ENCODE results near the gene SLC6A11. TPM values are rescaled to one million over a fixed set of nuclear protein-coding genes. Genes with fewer than 3 reads are reported as not detected.

Gene SLC6A11
- total RNA-seq, 1 experiment from 2014 or later, result 0.85 TPM

DNA sequence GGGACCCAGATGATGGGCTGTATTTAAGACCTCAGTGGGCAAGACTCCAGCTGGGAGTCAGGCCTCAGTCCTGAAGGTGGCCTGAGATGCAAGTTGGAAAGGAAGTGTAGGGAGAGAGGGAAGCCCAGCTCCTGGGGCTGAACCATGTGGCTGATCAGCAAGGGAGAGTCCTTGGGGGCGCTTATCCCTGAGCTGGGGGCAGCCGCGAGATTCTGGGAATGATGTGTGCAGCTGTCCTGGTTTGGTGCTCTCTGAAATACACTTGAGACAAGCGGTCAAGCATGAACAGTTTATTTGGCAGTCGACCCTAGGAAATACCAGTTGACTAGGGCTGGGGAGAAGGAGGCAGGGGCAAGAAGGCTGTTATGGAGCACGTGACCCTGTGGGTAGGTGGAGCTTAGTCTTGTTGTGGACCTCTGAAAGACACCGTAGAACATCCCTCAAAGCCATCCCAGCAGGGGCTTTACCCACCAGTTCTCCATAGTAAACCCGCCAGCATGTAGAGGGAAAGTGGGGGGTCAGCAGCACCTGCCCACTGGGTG lies 41.8 kb upstream of the SLC6A11 start (continued):
- TF ChIP-seq, protein P1, sequence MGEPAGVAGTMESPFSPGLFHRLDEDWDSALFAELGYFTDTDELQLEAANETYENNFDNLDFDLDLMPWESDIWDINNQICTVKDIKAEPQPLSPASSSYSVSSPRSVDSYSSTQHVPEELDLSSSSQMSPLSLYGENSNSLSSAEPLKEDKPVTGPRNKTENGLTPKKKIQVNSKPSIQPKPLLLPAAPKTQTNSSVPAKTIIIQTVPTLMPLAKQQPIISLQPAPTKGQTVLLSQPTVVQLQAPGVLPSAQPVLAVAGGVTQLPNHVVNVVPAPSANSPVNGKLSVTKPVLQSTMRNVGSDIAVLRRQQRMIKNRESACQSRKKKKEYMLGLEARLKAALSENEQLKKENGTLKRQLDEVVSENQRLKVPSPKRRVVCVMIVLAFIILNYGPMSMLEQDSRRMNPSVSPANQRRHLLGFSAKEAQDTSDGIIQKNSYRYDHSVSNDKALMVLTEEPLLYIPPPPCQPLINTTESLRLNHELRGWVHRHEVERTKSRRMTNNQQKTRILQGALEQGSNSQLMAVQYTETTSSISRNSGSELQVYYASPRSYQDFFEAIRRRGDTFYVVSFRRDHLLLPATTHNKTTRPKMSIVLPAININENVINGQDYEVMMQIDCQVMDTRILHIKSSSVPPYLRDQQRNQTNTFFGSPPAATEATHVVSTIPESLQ (CRISPR knock-in tag; IDR thresholded peaks at IDR 0.05), result no peak
- TF ChIP-seq NR1H2 (CRISPR knock-in tag; IDR thresholded peaks at IDR 0.05), result no peak

DNA sequence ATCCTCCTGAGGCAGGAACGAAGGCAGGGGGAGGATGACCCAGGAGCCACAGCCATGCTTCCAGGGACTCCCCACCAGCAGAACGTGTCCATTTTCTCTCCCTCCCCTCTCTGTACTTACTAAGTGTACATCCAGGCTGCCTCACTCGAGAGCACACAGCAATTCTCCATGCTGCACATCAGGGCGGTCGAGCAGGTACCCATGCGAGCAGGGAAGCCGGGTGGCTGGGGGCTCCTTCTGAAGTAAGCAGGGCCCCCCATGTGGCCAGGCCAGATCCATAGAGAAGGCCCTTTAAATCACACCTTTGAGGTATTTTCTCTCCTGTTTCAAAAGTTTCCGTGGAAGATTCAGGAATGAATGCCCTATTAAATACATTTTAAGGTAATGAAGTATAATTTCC lies 41.2 kb upstream of the SLC6A11 start:
- H3K9me3 Mint-ChIP-seq, result peaks cover 5% of the 10 kb centered on the region
- H3K27me3 Mint-ChIP-seq (ENCODE audit: low read depth), result peaks cover 22% of the 10 kb centered on the region
- H3K4me1 Mint-ChIP-seq, result no peaks in the 10 kb centered on the region
- no peak overlapping the region for H3K27ac Mint-ChIP-seq
- DNase-seq (ENCODE audit: low spot score) (no peak), ATAC-seq (no peak)
- ChIA-PET POLR2A (no interaction called here), CTCF (interaction anchor here (3.3 kb wide), 1 partner anchor 167 kb away, joined by 16 read pairs; no protein-coding TSS in a partner anchor)
- no peaks in the 10 kb centered on the region for H3K36me3 Mint-ChIP-seq
- TF ChIP-seq SMAD4 (CRISPR knock-in tag; IDR thresholded peaks at IDR 0.05), result no peak
- TF ChIP-seq, protein P2, sequence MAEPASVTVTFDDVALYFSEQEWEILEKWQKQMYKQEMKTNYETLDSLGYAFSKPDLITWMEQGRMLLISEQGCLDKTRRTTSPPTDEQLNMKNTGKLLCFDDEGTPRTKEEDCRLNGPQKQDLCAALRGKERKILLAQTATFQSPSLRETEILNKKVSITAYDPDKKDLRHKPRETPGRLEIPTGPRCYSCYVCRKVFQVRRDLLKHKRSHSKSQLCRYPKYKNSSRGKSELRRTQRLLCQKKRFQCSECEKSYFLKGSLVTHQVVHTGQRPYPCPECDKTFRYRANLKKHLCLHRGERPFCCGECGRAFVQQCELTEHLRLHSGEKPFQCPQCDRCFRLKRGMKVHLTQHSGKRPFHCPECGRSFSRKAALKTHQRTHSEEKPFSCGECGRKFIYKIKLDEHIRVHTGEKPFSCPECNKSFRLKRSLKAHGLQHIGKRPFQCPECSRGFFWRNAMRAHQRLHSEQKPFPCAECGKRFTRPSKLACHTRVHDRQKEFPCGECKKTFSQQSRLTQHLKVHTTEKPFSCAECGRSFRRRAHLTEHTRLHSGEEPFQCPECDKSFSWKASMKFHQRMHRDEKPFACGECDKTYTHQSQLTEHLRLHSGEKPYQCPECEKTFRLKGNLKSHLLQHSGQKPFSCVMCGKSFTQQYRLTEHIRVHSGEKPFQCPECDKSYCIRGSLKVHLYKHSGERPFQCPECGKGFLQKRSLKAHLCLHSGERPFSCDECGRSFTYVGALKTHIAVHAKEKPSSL (CRISPR knock-in tag; conservative IDR thresholded peaks at IDR 0.05), result no peak
- no peak for TF ChIP-seq TEAD1 (CRISPR knock-in tag; IDR thresholded peaks at IDR 0.05)
- no peak for TF ChIP-seq FOXJ3 (CRISPR knock-in tag; IDR thresholded peaks at IDR 0.05; ENCODE audit: borderline replicate concordance)
- TF ChIP-seq GRHL2 (CRISPR knock-in tag; IDR thresholded peaks at IDR 0.05; ENCODE audit: insufficient replicate concordance, severe bottlenecking), result no peak
- TF ChIP-seq, protein P3, sequence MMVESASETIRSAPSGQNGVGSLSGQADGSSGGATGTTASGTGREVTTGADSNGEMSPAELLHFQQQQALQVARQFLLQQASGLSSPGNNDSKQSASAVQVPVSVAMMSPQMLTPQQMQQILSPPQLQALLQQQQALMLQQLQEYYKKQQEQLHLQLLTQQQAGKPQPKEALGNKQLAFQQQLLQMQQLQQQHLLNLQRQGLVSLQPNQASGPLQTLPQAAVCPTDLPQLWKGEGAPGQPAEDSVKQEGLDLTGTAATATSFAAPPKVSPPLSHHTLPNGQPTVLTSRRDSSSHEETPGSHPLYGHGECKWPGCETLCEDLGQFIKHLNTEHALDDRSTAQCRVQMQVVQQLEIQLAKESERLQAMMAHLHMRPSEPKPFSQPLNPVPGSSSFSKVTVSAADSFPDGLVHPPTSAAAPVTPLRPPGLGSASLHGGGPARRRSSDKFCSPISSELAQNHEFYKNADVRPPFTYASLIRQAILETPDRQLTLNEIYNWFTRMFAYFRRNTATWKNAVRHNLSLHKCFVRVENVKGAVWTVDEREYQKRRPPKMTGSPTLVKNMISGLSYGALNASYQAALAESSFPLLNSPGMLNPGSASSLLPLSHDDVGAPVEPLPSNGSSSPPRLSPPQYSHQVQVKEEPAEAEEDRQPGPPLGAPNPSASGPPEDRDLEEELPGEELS (CRISPR knock-in tag; IDR thresholded peaks at IDR 0.05), result no peak
- TF ChIP-seq, protein P4, sequence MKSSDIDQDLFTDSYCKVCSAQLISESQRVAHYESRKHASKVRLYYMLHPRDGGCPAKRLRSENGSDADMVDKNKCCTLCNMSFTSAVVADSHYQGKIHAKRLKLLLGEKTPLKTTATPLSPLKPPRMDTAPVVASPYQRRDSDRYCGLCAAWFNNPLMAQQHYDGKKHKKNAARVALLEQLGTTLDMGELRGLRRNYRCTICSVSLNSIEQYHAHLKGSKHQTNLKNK (CRISPR knock-in tag; IDR thresholded peaks at IDR 0.05), result no peak
- TF ChIP-seq, protein P5, sequence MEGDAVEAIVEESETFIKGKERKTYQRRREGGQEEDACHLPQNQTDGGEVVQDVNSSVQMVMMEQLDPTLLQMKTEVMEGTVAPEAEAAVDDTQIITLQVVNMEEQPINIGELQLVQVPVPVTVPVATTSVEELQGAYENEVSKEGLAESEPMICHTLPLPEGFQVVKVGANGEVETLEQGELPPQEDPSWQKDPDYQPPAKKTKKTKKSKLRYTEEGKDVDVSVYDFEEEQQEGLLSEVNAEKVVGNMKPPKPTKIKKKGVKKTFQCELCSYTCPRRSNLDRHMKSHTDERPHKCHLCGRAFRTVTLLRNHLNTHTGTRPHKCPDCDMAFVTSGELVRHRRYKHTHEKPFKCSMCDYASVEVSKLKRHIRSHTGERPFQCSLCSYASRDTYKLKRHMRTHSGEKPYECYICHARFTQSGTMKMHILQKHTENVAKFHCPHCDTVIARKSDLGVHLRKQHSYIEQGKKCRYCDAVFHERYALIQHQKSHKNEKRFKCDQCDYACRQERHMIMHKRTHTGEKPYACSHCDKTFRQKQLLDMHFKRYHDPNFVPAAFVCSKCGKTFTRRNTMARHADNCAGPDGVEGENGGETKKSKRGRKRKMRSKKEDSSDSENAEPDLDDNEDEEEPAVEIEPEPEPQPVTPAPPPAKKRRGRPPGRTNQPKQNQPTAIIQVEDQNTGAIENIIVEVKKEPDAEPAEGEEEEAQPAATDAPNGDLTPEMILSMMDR (IDR thresholded peaks at IDR 0.05), result no peak
- TF ChIP-seq JAZF1 (CRISPR knock-in tag; IDR thresholded peaks at IDR 0.05), result no peak
- TF ChIP-seq, protein P6, sequence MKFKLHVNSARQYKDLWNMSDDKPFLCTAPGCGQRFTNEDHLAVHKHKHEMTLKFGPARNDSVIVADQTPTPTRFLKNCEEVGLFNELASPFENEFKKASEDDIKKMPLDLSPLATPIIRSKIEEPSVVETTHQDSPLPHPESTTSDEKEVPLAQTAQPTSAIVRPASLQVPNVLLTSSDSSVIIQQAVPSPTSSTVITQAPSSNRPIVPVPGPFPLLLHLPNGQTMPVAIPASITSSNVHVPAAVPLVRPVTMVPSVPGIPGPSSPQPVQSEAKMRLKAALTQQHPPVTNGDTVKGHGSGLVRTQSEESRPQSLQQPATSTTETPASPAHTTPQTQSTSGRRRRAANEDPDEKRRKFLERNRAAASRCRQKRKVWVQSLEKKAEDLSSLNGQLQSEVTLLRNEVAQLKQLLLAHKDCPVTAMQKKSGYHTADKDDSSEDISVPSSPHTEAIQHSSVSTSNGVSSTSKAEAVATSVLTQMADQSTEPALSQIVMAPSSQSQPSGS (CRISPR knock-in tag; IDR thresholded peaks at IDR 0.05; ENCODE audit: borderline replicate concordance, low read depth), result no peak
- TF ChIP-seq, protein P7, sequence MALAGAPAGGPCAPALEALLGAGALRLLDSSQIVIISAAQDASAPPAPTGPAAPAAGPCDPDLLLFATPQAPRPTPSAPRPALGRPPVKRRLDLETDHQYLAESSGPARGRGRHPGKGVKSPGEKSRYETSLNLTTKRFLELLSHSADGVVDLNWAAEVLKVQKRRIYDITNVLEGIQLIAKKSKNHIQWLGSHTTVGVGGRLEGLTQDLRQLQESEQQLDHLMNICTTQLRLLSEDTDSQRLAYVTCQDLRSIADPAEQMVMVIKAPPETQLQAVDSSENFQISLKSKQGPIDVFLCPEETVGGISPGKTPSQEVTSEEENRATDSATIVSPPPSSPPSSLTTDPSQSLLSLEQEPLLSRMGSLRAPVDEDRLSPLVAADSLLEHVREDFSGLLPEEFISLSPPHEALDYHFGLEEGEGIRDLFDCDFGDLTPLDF (CRISPR knock-in tag; IDR thresholded peaks at IDR 0.05), result no peak
- no peak for TF ChIP-seq NR1H2 (CRISPR knock-in tag; IDR thresholded peaks at IDR 0.05)
- TF ChIP-seq, protein P8, sequence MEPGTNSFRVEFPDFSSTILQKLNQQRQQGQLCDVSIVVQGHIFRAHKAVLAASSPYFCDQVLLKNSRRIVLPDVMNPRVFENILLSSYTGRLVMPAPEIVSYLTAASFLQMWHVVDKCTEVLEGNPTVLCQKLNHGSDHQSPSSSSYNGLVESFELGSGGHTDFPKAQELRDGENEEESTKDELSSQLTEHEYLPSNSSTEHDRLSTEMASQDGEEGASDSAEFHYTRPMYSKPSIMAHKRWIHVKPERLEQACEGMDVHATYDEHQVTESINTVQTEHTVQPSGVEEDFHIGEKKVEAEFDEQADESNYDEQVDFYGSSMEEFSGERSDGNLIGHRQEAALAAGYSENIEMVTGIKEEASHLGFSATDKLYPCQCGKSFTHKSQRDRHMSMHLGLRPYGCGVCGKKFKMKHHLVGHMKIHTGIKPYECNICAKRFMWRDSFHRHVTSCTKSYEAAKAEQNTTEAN (CRISPR knock-in tag; IDR thresholded peaks at IDR 0.05), result no peak
- no peak for TF ChIP-seq SP1 (CRISPR knock-in tag; conservative IDR thresholded peaks at IDR 0.05)
- no peak overlapping the region for H3K4me3 Mint-ChIP-seq

Data from WTC11 (cell line).